HepG2 (cell line): ENCODE measurements around the gene NCOA6. TPM values are rescaled to one million over a fixed set of nuclear protein-coding genes. Genes with fewer than 3 reads are reported as not detected.

Experiments
- AGO2 ChIP-seq: fragments of 200-400 bp; formaldehyde crosslinking; optimal IDR thresholded peaks from 2 replicates; pipeline ENCODE3; 2017; ENCODE audit warnings: mild to moderate bottlenecking, low read depth, low read length, moderate library complexity
- HDAC6 ChIP-seq: fragments of 200-600 bp; sonication (generic); IDR thresholded peaks from 2 replicates; pipeline ENCODE4 v1.7.0; 2017; ENCODE audit warnings: mild to moderate bottlenecking, antibody characterized with exemption, low read length, low read depth
- HOXA5 ChIP-seq: sonication (generic); formaldehyde crosslinking; IDR thresholded peaks from 2 replicates; pipeline ENCODE4 v1.4.0; 2020; ENCODE audit warnings: missing genetic modification reagents
- IRX3 ChIP-seq: sonication (generic); formaldehyde crosslinking; IDR thresholded peaks from 2 replicates; pipeline ENCODE4 v1.8.1; 2023; ENCODE audit warnings: mild to moderate bottlenecking, low read depth, missing genetic modification reagents, borderline replicate concordance
- JUN ChIP-seq: sonication (generic); formaldehyde crosslinking; IDR thresholded peaks from 2 replicates; pipeline ENCODE4 v1.4.0; 2020; ENCODE audit warnings: mild to moderate bottlenecking, missing genetic modification reagents
- MTF1 ChIP-seq: sonication (generic); formaldehyde crosslinking; IDR thresholded peaks from 2 replicates; pipeline ENCODE4 v1.5.0; 2020; ENCODE audit warnings: missing genetic modification reagents
- MXI1 ChIP-seq: IDR thresholded peaks from 3 replicates; pipeline ENCODE4 v1.6.1; 2012; ENCODE audit warnings: low read depth, low read length, inconsistent platforms, borderline replicate concordance
- NFE2L2 ChIP-seq: fragments of 150-350 bp; IDR thresholded peaks from 2 replicates; pipeline ENCODE4 v1.6.1; 2014; ENCODE audit warnings: low read length
- RAD51 ChIP-seq: fragments of 450-650 bp; IDR thresholded peaks from 2 replicates; pipeline ENCODE4 v1.6.1; 2016; ENCODE audit warnings: borderline replicate concordance
- ZFP36L2 ChIP-seq: sonication (generic); formaldehyde crosslinking; IDR thresholded peaks from 2 replicates; pipeline ENCODE4 v1.4.0; 2020; ENCODE audit warnings: missing genetic modification reagents
- ZKSCAN1 ChIP-seq: fragments of 150-350 bp; IDR thresholded peaks from 2 replicates; pipeline ENCODE4 v1.6.1; 2014; ENCODE audit warnings: low read length
- ZNF329 ChIP-seq: sonication (generic); formaldehyde crosslinking; IDR thresholded peaks from 2 replicates; pipeline ENCODE4 v1.9.0; 2021; ENCODE audit warnings: low read depth, mild to moderate bottlenecking, missing genetic modification reagents
- ZNF331 ChIP-seq: sonication (generic); formaldehyde crosslinking; IDR thresholded peaks from 2 replicates; pipeline ENCODE4 v1.4.0; 2020; ENCODE audit warnings: missing genetic modification reagents
- ZNF335 ChIP-seq: sonication (generic); formaldehyde crosslinking; IDR thresholded peaks from 2 replicates; pipeline ENCODE4 v1.4.0; 2020; ENCODE audit warnings: missing genetic modification reagents
- ZNF496 ChIP-seq: sonication (generic); formaldehyde crosslinking; IDR thresholded peaks from 2 replicates; pipeline ENCODE4 v1.8.1; 2023; ENCODE audit warnings: mild to moderate bottlenecking, moderate library complexity, missing genetic modification reagents; ENCODE audit not compliant: insufficient replicate concordance
- ZNF749 ChIP-seq: sonication (generic); formaldehyde crosslinking; IDR thresholded peaks from 2 replicates; pipeline ENCODE4 v1.8.0; 2022; ENCODE audit warnings: mild to moderate bottlenecking, missing genetic modification reagents, moderate library complexity, borderline replicate concordance
- ZNF772 ChIP-seq: sonication (generic); formaldehyde crosslinking; IDR thresholded peaks from 2 replicates; pipeline ENCODE4 v1.5.0; 2020; ENCODE audit warnings: mild to moderate bottlenecking, missing genetic modification reagents
- polyA plus RNA-seq, 8 experiments: library from polyadenylated mRNA; depleted of rRNA in 3 of 8; stranded (reverse) in 7 of 8; unstranded in 1 of 8; fragments of >200 nt; fragmentation: Illumina TruSeq in 4 of 8; extraction: Trizol in 4 of 8; gene quantifications; 2 replicates each; pipeline versions ENCODE4 v1.2.1 to v1.2.3, GENCODE V29; 2011 to 2016; ENCODE audit warnings: low read depth in 4 of 8, missing spikeins in 1 of 8, mixed read lengths in 1 of 8; ENCODE audit not compliant: insufficient read depth in 1 of 8
- total RNA-seq, 5 experiments: library from RNA; depleted of rRNA; stranded (reverse); fragments of >200 nt; fragmentation: Illumina TruSeq; extraction: Trizol; gene quantifications; 2 replicates each; pipeline ENCODE4 v1.2.3, GENCODE V29; 2016; ENCODE audit warnings: low read depth in 1 of 5
- TF ChIP-seq, protein P1 (sequence below): sonication (generic); formaldehyde crosslinking; IDR thresholded peaks from 2 replicates; pipeline ENCODE4 v1.4.0; 2020; ENCODE audit warnings: missing genetic modification reagents
- TF ChIP-seq, protein P2 (sequence below): sonication (generic); formaldehyde crosslinking; IDR thresholded peaks from 2 replicates; pipeline ENCODE4 v1.5.1; 2020; ENCODE audit warnings: mild to moderate bottlenecking, missing genetic modification reagents, moderate library complexity
- TF ChIP-seq, protein P3 (sequence below), 2 experiments: IDR thresholded peaks; 2 replicates each; pipeline ENCODE4 v1.6.1; 2011 to 2012; ENCODE audit warnings: low read length in 2 of 2, borderline replicate concordance in 1 of 2, low read depth in 1 of 2, mild to moderate bottlenecking in 1 of 2, moderate library complexity in 1 of 2
- TF ChIP-seq, protein P4 (sequence below): sonication (generic); formaldehyde crosslinking; IDR thresholded peaks from 2 replicates; pipeline ENCODE4 v1.4.0; 2020; ENCODE audit warnings: mild to moderate bottlenecking, missing genetic modification reagents

Gene NCOA6
- total and polyA plus RNA-seq, 2 of the 13 experiments (the other 11 are each of a cell fraction or from before 2014, with no cell fraction given) = 11.2 to 29.3 TPM

DNA sequence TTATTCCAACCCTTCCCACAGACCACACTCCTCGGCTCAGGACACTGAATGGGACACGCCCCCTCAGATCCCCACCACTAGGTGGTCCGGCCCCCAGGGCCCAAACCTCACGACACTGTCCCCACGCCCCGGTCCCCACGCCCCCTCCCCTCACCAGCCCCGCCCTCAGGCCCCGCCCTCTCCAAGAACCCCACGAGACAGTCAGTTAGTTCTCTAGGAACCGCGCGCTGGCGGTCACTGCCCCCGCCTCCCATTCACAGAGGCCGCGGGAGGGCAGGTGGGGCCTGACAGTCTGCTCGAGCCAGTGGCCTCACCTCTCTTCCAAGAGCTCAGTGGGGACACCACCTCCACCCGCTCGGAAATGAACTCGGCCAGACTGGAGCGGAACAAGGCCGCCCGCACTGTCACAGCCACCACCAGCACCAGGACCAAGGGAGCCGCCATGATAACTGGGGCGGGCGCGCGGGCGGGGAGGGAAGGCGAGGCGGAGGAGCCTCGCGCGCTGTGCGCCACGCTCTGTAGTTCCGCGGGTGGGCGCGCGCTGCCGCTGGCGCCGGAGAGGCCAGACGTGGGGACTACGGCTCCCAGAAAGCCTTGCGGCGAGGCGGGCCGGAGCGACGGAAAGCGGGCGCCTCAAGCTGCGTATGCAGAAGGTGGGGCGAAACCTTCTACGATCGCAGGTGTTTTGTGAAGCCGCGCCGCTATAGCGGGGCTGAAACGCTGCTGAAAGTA lies 148.6 kb downstream of the NCOA6 start, which contains the start of gene PIGU (continued):
- TF ChIP-seq JUN (CRISPR knock-in tag) (no peak), RAD51 (no peak), AGO2 (peak; percentile 90), ZNF331 (CRISPR knock-in tag) (peak; percentile 94), ZKSCAN1 (no peak), NFE2L2 (no peak), MTF1 (CRISPR knock-in tag) (no peak), ZNF772 (CRISPR knock-in tag) (peak; percentile 95; the same call in 1 of the 2 replicates), HDAC6 (no peak), ZNF496 (CRISPR knock-in tag) (no peak), HOXA5 (CRISPR knock-in tag) (peak; percentile 93), IRX3 (CRISPR knock-in tag) (no peak; the same call in 1 of the 2 replicates), MXI1 (peak; percentile 98), ZNF749 (CRISPR knock-in tag) (peak; percentile 84), ZFP36L2 (0 out of 2 replicates have a peak, but pooled peaks have one; percentile 42), ZNF335 (CRISPR knock-in tag) (no peak), ZNF329 (peak; percentile 77; the same call in 1 of the 2 replicates)
- TF ChIP-seq, protein P1, sequence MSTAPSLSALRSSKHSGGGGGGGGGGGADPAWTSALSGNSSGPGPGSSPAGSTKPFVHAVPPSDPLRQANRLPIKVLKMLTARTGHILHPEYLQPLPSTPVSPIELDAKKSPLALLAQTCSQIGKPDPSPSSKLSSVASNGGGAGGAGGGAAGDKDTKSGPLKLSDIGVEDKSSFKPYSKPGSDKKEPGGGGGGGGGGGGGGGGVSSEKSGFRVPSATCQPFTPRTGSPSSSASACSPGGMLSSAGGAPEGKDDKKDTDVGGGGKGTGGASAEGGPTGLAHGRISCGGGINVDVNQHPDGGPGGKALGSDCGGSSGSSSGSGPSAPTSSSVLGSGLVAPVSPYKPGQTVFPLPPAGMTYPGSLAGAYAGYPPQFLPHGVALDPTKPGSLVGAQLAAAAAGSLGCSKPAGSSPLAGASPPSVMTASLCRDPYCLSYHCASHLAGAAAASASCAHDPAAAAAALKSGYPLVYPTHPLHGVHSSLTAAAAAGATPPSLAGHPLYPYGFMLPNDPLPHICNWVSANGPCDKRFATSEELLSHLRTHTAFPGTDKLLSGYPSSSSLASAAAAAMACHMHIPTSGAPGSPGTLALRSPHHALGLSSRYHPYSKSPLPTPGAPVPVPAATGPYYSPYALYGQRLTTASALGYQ (CRISPR knock-in tag) = peak; percentile 72; the same call in 1 of the 2 replicates
- TF ChIP-seq, protein P2, sequence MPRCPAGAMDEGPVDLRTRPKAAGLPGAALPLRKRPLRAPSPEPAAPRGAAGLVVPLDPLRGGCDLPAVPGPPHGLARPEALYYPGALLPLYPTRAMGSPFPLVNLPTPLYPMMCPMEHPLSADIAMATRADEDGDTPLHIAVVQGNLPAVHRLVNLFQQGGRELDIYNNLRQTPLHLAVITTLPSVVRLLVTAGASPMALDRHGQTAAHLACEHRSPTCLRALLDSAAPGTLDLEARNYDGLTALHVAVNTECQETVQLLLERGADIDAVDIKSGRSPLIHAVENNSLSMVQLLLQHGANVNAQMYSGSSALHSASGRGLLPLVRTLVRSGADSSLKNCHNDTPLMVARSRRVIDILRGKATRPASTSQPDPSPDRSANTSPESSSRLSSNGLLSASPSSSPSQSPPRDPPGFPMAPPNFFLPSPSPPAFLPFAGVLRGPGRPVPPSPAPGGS = no peak; the same call in 1 of the 2 replicates
- TF ChIP-seq, protein P3, sequence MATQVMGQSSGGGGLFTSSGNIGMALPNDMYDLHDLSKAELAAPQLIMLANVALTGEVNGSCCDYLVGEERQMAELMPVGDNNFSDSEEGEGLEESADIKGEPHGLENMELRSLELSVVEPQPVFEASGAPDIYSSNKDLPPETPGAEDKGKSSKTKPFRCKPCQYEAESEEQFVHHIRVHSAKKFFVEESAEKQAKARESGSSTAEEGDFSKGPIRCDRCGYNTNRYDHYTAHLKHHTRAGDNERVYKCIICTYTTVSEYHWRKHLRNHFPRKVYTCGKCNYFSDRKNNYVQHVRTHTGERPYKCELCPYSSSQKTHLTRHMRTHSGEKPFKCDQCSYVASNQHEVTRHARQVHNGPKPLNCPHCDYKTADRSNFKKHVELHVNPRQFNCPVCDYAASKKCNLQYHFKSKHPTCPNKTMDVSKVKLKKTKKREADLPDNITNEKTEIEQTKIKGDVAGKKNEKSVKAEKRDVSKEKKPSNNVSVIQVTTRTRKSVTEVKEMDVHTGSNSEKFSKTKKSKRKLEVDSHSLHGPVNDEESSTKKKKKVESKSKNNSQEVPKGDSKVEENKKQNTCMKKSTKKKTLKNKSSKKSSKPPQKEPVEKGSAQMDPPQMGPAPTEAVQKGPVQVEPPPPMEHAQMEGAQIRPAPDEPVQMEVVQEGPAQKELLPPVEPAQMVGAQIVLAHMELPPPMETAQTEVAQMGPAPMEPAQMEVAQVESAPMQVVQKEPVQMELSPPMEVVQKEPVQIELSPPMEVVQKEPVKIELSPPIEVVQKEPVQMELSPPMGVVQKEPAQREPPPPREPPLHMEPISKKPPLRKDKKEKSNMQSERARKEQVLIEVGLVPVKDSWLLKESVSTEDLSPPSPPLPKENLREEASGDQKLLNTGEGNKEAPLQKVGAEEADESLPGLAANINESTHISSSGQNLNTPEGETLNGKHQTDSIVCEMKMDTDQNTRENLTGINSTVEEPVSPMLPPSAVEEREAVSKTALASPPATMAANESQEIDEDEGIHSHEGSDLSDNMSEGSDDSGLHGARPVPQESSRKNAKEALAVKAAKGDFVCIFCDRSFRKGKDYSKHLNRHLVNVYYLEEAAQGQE (IDR thresholded peaks at IDR 0.05; ENCODE audit: borderline replicate concordance in 1 of 2, low read depth in 1 of 2, low read length in 2 of 2) = peak in 1 of 2 experiments; percentile 27; a peak in 1 of 4 replicates
- TF ChIP-seq, protein P4, sequence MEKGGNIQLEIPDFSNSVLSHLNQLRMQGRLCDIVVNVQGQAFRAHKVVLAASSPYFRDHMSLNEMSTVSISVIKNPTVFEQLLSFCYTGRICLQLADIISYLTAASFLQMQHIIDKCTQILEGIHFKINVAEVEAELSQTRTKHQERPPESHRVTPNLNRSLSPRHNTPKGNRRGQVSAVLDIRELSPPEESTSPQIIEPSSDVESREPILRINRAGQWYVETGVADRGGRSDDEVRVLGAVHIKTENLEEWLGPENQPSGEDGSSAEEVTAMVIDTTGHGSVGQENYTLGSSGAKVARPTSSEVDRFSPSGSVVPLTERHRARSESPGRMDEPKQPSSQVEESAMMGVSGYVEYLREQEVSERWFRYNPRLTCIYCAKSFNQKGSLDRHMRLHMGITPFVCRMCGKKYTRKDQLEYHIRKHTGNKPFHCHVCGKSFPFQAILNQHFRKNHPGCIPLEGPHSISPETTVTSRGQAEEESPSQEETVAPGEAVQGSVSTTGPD = no peak
